LoVo (cell line): Measurements from ENCODE around the gene PALLD.
"Not testable (repeated sequence)": the region's sequence is repeated elsewhere in the genome, so short reads cannot be mapped to it uniquely, and the experiment has no call there.

ENCODE experiments used
- DNase-seq: peaks from one replicate; pipeline ENCODE4 v3.0.0-alpha.2; 2016; ENCODE audit warnings: low spot score

The PALLD gene

GRCh38 chr4:168491563-168491962 is 5.3 kb upstream of the PALLD start:
- no peak for DNase-seq

- DNase-seq, result no peak
Observed at GRCh38 chr4:168498251-168498650, 1.4 kb downstream of the PALLD start.

DNA sequence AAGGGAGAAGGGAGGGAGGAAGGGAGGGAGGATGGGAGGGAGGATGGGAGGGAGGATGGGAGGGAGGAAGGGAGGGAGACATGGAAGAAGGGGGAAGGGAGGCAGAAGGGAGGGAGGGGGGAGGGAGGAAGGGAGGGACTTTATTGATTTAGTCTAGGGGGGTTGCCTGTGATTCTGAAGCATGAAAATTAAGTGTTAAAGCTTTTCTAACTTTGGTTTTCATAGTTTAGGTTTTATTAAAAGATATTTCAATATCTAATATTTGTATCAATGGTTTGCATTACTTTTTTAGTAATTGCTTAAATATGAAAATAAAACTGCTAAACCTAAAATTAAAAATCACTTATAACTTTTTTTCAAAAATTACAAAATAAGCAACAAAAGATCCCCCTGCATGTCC is 2.4 kb downstream of the PALLD start:
- no peak for DNase-seq

DNA sequence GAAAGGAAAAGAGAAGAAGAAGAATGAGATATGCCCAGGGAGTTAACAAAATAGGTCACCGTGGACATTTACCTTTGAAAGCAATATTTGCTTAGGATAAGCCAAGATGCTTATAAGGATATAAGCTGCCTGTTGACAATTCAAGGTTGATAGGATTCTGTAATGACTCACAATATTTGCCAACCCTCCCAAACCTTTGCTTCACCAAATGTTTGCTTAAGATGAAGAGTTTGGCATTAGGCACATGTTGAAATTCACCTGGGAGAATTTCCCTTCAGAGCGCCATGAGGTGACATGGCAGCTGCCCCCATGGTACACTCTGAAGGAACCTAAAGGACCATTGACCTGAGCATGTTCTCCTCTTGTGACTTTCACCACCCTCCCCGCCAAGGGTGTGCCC is 4.6 kb downstream of the PALLD start:
- DNase-seq, result peak; percentile 11

DNA sequence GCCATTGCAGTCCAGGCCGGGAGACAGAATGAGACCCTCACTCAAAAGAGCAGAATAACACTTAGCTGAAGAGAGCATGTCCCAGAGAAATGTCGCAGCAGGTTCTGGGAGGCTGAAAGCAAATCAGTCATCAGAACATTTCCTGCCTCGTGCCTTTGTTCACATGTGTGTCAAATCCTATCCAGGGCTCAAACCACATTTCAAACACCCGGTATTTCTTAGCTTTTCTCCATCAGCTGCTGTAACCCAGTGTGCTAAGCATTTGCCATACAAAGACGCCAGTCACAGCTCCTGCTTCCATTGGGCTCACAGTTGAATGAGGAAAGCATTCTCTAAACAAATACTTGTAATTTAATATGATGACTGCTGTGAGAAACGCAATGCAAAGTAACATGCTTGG is 6.0 kb downstream of the PALLD start:
- DNase-seq, result no peak

DNA sequence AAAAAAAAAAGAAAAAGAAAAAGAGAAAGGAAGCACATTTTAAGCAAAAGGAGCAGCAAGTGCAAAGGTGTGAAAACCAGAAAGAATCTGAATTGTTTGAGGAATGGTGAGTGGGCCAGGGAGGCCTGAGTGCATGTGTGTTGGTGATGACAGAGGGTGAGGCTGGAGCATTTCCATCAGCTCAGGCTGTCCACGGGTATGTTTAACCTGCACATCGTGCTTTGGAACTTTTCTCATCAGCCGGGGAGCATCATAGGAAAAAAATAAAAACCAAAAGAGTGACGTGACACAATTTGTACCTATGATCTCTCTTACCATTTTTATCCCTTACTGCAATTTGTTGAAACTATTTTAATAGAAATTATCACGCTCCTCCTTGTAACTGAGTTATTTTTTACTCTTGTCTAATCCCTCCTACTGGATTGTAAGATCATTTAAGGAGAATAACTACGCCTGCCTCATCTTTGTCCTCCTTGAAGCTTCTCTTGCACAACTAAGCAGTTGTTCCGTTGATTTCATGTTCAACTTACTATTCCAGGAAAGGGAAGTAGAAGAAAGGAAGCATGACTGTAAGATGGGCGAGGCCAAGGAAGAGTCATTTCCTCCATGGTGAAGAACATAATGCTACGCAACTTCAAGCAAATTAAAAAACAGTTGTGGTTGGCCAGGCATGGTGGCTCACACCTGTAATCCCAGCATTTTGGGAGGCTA is 7.0 kb downstream of the PALLD start:
- no peak for DNase-seq

DNA sequence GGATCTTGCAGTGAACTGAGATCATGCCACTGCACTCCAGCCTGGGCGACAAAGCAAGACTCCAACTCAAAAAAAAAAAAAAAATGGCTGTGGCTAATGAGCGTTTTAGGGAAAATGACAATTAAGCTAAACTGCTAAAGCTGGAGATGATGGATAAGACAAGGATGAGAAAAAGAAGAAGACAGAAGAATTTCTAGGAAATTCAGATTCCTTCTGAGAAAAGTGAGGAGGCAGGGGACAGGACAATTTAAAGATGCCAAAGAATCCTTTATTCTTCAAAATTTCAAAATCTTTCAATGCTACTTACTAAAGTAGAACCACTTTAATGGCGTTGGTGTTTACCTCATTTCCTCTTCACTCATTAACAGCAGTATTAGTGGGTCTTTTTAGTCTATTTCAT is 7.7 kb downstream of the PALLD start:
- DNase-seq, result no peak

GRCh38 chr4:168506014-168506413 is 9.2 kb downstream of the PALLD start:
- no peak for DNase-seq

DNA sequence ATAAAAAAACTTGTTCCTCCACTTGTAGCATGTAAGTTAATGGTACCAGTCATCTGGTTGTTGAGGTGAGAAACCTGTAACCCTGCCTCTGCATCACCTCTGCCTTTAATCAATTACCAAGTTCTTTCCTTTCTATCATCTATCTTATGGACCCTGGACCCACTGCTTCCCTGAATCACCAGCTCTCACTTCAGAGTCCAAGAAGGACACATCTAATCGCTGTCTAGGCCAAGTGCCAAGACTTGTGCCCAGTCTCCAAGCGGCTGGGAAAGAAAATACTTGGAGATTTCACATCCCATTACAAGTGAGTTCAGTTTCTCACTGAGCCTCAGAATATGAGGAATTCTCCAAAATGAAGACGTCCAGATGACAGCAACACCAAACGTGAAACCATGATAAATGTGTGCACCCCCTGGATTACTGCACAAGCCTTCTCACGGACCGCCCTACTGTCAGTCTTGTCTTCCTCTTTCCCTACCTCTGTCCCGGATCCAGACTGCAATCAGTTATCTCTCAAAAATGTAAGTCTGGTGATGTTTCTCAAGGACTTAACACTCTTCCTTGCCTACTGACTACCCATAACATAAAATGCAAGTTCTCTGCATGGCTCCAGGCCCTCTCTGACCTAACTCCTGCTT is 10.4 kb downstream of the PALLD start:
- DNase-seq, result no peak

DNA sequence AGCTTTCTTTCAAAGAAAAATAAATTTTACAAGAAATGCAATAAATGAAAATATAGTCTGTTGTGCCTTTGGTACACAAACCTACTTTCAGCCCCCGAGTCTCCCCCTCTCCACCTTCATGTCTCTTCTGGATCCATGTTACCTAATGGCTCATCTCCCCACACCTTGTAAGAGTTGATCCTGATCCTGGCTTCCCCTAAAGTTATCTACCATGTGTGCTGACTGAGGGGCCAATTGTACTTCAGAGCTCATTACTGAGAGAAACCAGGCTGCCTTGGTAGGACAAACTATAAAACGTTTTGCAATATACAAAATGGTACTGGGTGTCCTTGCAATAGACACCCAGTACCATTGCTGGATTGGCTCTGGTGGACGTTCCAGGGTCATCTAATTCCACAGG is 11.8 kb downstream of the PALLD start:
- DNase-seq, result no peak

GRCh38 chr4:168509786-168510185 is 12.9 kb downstream of the PALLD start:
- DNase-seq, result no peak

GRCh38 chr4:168511780-168512489 is 15.1 kb downstream of the PALLD start:
- DNase-seq, result no peak

GRCh38 chr4:168513826-168514225 is 17.0 kb downstream of the PALLD start:
- DNase-seq, result not testable (repeated sequence)

GRCh38 chr4:168514249-168514852 is 17.5 kb downstream of the PALLD start:
- peak; percentile 48 for DNase-seq

- no peak for DNase-seq
Observed at GRCh38 chr4:168515222-168516011, 18.6 kb downstream of the PALLD start.

DNA sequence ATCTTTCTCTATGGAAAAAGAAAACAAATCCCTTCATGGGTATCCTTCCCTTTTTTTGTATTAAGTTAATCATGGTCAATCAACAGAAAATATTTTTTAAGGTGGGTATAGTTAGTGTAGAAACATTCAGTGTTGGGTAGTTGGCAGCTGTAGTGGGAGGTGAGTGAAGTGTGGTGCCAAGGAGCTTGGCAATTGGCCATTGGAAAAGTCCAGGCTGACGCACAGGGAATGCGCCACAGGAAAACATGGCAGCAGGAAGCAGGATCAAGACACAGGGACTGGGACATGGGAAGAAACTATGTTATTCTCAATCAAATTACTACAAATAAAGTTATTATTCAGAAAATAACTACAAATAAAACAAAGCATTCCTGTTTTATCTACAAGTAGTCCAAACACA is 20.0 kb downstream of the PALLD start:
- DNase-seq, result no peak

GRCh38 chr4:168519576-168519975 is 22.7 kb downstream of the PALLD start:
- DNase-seq, result no peak

- DNase-seq, result no peak
Observed at GRCh38 chr4:168521721-168522120, 24.9 kb downstream of the PALLD start.

- DNase-seq, result no peak
Observed at GRCh38 chr4:168522356-168522755, 25.5 kb downstream of the PALLD start.

DNA sequence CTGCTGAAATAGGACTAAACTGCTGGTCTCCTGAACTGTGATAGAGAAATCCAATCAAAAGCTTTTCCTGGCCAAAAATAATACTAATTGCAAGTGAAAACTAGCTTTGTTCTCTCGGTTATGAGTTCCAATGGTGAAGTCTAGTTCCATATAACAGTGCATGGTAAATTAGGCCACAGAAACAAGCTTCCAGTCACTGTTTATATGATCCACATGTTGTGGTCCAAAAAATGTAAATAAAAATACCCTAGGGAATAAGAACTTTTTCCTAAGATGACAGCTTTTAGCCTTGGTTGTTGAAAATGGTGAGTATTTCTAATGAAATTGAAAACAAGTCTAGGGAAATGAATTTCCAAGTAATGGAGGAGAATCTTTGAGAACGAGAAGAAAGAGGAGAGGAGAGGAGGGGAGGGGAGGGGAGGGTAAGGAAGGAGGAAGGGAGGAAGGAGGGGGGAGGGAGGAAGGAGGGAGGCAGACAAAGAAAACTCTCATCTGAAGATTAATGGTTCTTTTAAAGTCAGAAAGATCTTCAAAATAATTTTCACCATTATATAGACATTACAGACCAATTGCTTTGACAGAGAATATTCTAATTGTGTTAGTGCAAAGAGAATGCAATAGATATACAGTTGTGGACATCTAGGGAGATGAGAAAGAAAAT is 26.1 kb downstream of the PALLD start:
- no peak for DNase-seq

GRCh38 chr4:168524006-168524405 is 27.2 kb downstream of the PALLD start:
- no peak for DNase-seq

DNA sequence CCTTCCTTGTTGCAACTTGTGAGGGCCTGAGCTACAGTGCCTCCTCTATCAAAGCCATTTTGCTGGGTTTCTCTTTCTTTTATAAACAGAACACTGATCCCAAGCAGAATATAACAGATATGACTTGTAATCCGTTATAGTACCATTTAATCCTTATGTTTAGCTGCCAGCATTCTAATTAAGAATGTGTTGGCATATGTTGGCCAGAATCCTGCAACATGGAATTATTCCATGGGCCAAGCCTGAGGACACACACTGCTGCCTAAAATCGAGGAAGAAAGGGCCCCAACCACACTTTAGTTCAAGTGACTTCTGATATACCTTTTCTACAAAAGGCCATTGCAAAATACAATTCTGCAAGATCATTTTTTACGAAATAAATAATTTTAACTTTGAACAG is 28.0 kb downstream of the PALLD start:
- no peak for DNase-seq
